Ishikawa (cell line): ENCODE results near the gene SRPK2.

Source experiments
- CEBPB ChIP-seq: IDR thresholded peaks from 2 replicates; pipeline ENCODE4 v1.6.1; 2012
- CREB1 ChIP-seq: IDR thresholded peaks from 2 replicates; pipeline ENCODE4 v1.6.1; 2012; ENCODE audit warnings: low read depth
- EGR1 ChIP-seq: IDR thresholded peaks from 2 replicates; pipeline ENCODE4 v1.6.1; 2012
- EP300 ChIP-seq: IDR thresholded peaks from 2 replicates; pipeline ENCODE4 v1.6.1; 2012; ENCODE audit warnings: borderline replicate concordance
- FOXM1 ChIP-seq: IDR thresholded peaks from 2 replicates; pipeline ENCODE4 v1.6.1; 2012; ENCODE audit warnings: low read depth, borderline replicate concordance
- MAX ChIP-seq: IDR thresholded peaks from 2 replicates; pipeline ENCODE4 v1.6.1; 2012
- NFIC ChIP-seq: IDR thresholded peaks from 2 replicates; pipeline ENCODE4 v1.6.1; 2012
- RAD21 ChIP-seq: IDR thresholded peaks from 2 replicates; pipeline ENCODE4 v1.6.1; 2012; ENCODE audit warnings: low read depth
- REST ChIP-seq: IDR thresholded peaks from 2 replicates; pipeline ENCODE4 v1.6.1; 2012; ENCODE audit warnings: low read depth, mild to moderate bottlenecking
- TAF1 ChIP-seq: IDR thresholded peaks from 2 replicates; pipeline ENCODE4 v1.6.1; 2012; ENCODE audit warnings: low read depth, mild to moderate bottlenecking
- TCF12 ChIP-seq: IDR thresholded peaks from 2 replicates; pipeline ENCODE4 v1.6.1; 2012; ENCODE audit warnings: low read depth
- TEAD4 ChIP-seq: IDR thresholded peaks from 2 replicates; pipeline ENCODE4 v1.6.1; 2012
- USF1 ChIP-seq: IDR thresholded peaks from 2 replicates; pipeline ENCODE4 v1.6.1; 2012
- YY1 ChIP-seq: IDR thresholded peaks from 2 replicates; pipeline ENCODE4 v1.6.1; 2012; ENCODE audit warnings: low read depth
- ZBTB7A ChIP-seq: IDR thresholded peaks from 2 replicates; pipeline ENCODE4 v1.6.1; 2012; ENCODE audit warnings: low read depth

SRPK2 gene

GRCh38 chr7:105118612-105119600 is 269.8 kb downstream of the SRPK2 start:
- TF ChIP-seq NFIC (no peak), REST (no peak), YY1 (no peak), TAF1 (no peak), TCF12 (no peak), EP300 (no peak), TEAD4 (no peak), EGR1 (no peak), RAD21 (no peak), CEBPB (no peak), USF1 (no peak), CREB1 (no peak), MAX (no peak), FOXM1 (no peak), ZBTB7A (no peak)

- TF ChIP-seq EP300 (no peak), REST (no peak), TEAD4 (no peak)
These were observed 276.0 kb downstream of the SRPK2 start for GRCh38 chr7:105112440-105113418.

GRCh38 chr7:105107458-105107857 is 281.3 kb downstream of the SRPK2 start:
- TF ChIP-seq FOXM1: no peak
- no peak for TF ChIP-seq EP300
- no peak for TF ChIP-seq RAD21
- no peak for TF ChIP-seq MAX
- no peak for TF ChIP-seq NFIC
- TF ChIP-seq CREB1: no peak
- TF ChIP-seq REST: no peak
- TF ChIP-seq CEBPB: no peak
- no peak for TF ChIP-seq YY1
- no peak for TF ChIP-seq ZBTB7A
- no peak for TF ChIP-seq TEAD4
- TF ChIP-seq USF1: no peak
- TF ChIP-seq TAF1: no peak
- no peak for TF ChIP-seq EGR1
- no peak for TF ChIP-seq TCF12

- TF ChIP-seq REST: no peak
- TF ChIP-seq EGR1: no peak
- TF ChIP-seq TCF12: no peak
- TF ChIP-seq USF1: no peak
- TF ChIP-seq RAD21: no peak
- TF ChIP-seq TAF1: no peak
- TF ChIP-seq CREB1: no peak
- no peak for TF ChIP-seq MAX
- no peak for TF ChIP-seq FOXM1
- TF ChIP-seq YY1: no peak
- TF ChIP-seq ZBTB7A: no peak
- TF ChIP-seq NFIC: no peak
- TF ChIP-seq CEBPB: no peak
- TF ChIP-seq TEAD4: no peak
- no peak for TF ChIP-seq EP300
These were observed 282.2 kb downstream of the SRPK2 start for GRCh38 chr7:105106473-105106872.
